ENCODE data around the gene RXRA. TPM values are rescaled to one million over a fixed set of nuclear protein-coding genes. Genes with fewer than 3 reads are reported as not detected.

Gene RXRA
- total RNA-seq, 1 donor, result 26.4 TPM

DNA sequence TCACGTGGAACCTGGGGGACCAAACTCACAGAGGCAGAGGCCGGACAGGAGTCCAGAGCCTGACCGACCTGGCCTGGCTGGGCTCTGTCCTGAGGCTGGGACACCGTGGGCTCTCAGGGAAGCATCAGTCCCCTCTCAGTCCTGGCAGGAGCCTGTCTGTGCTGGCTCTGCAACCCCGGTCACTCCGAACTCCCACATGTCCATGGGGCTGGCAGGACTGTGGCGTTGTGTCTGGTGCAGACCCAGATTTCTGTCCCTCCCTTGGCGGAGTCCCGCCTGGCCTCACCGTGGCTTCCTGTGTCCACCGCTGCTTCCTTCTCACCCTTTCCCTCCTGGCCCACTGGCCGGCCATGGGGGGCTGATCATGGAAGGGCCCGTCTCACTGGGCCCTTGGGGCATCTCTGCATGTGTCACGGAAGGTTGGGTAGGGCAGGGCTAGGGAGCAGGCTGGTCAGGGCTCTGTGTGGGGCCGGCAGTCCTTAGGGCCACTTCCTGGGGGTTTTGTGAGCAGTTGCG is 68.8 kb downstream of the RXRA start:
- peaks cover 5% of the 10 kb centered on the region for H3K4me1 ChIP-seq (ENCODE audit: insufficient read depth, low read length)
- H3K4me2 ChIP-seq (ENCODE audit: insufficient read depth, low read length), result no peak overlapping the region
- peaks cover 88% of the 10 kb centered on the region for H4K20me1 ChIP-seq (ENCODE audit: insufficient read depth, low read length)
- no peak overlapping the region for H3K27ac ChIP-seq (ENCODE audit: low read depth, low read length)
- H3K4me3 ChIP-seq (ENCODE audit: insufficient read depth, low read length), result no peak overlapping the region
- no peak overlapping the region for H2AFZ ChIP-seq (ENCODE audit: low read length)
- peaks cover 96% of the 10 kb centered on the region for H3K79me2 ChIP-seq (ENCODE audit: insufficient read depth, low read length)
- no peak for DNase-seq (ENCODE audit: insufficient read length, low spot score, missing footprints)
- peaks cover 5% of the 10 kb centered on the region for H3K9me3 ChIP-seq (ENCODE audit: low read depth, low read length)
- no peaks in the 10 kb centered on the region for H3K27me3 ChIP-seq (ENCODE audit: insufficient read depth, low read length)
- TF ChIP-seq, protein P1, sequence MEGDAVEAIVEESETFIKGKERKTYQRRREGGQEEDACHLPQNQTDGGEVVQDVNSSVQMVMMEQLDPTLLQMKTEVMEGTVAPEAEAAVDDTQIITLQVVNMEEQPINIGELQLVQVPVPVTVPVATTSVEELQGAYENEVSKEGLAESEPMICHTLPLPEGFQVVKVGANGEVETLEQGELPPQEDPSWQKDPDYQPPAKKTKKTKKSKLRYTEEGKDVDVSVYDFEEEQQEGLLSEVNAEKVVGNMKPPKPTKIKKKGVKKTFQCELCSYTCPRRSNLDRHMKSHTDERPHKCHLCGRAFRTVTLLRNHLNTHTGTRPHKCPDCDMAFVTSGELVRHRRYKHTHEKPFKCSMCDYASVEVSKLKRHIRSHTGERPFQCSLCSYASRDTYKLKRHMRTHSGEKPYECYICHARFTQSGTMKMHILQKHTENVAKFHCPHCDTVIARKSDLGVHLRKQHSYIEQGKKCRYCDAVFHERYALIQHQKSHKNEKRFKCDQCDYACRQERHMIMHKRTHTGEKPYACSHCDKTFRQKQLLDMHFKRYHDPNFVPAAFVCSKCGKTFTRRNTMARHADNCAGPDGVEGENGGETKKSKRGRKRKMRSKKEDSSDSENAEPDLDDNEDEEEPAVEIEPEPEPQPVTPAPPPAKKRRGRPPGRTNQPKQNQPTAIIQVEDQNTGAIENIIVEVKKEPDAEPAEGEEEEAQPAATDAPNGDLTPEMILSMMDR (IDR thresholded peaks at IDR 0.05; ENCODE audit: extremely low read depth, low read depth, low read length), result no peak
- no peaks in the 10 kb centered on the region for H3K36me3 ChIP-seq (ENCODE audit: insufficient read depth, low read length)

DNA sequence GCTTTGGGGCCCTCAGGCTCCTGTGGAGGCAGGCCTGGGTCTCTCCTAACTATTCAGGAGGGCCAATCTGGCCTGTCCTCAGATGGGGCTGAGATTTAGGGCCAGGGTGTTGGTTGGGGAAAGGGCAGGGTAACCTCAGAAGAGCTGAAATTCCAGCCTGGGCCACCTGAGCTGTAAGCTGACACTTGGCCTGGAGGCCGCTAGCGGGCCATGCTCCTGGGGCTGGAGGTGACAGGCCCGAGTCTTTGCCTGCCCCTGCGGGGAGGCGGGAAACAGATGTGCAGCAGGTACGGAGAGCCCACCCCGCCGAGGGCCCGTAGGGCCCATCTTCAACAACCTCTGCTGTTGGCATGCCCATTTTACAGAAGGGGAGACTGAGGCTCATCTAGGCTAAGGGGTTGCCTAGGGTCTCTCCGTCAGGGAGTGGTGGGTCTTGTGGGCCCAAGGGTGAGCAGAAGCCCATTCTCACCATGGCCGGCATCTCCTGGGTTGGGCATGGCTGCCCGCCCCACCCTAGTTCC is 69.5 kb downstream of the RXRA start:
- H3K36me3 ChIP-seq (ENCODE audit: insufficient read depth, low read length), result no peaks in the 10 kb centered on the region
- H3K4me2 ChIP-seq (ENCODE audit: insufficient read depth, low read length), result no peak overlapping the region
- peaks cover 5% of the 10 kb centered on the region for H3K4me1 ChIP-seq (ENCODE audit: insufficient read depth, low read length)
- no peak overlapping the region for H3K4me3 ChIP-seq (ENCODE audit: insufficient read depth, low read length)
- peaks cover 88% of the 10 kb centered on the region for H4K20me1 ChIP-seq (ENCODE audit: insufficient read depth, low read length)
- no peak overlapping the region for H3K27ac ChIP-seq (ENCODE audit: low read depth, low read length)
- H3K79me2 ChIP-seq (ENCODE audit: insufficient read depth, low read length), result peaks cover 96% of the 10 kb centered on the region
- TF ChIP-seq, protein P1 (IDR thresholded peaks at IDR 0.05; ENCODE audit: extremely low read depth, low read depth, low read length), result no peak
- H3K27me3 ChIP-seq (ENCODE audit: insufficient read depth, low read length), result no peaks in the 10 kb centered on the region
- DNase-seq (ENCODE audit: insufficient read length, low spot score, missing footprints), result no peak
- no peak overlapping the region for H2AFZ ChIP-seq (ENCODE audit: low read length)
- H3K9me3 ChIP-seq (ENCODE audit: low read depth, low read length), result peaks cover 5% of the 10 kb centered on the region

DNA sequence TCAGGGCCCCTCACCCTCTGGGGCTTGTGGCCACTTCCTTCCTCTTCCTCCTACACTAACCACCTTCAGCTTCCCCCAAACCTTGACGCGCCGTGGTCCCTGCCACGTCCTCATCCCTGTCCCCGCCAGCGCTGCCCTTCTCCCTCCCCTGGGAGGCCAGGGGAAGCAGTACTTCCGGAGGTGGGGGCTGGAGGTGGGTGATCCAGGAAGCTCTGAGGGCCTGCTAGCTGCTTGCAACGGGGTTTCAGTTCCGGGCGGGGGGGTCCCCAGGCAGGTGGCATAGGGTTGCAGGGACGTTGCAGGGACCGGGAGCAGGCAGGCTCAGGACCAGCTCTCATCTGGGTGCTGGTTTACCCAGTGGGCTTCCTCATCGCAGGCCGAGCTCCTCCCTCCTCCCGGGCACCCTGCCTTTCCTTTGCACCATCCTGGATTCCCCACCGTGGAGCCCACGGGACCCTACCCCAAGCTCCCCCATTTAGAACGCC is 70.0 kb downstream of the RXRA start:
- Histone ChIP-seq H3K79me2 (ENCODE audit: insufficient read depth, low read length) (peaks cover 96% of the 10 kb centered on the region), H3K27me3 (ENCODE audit: insufficient read depth, low read length) (no peaks in the 10 kb centered on the region), H3K4me2 (ENCODE audit: insufficient read depth, low read length) (no peak overlapping the region), H4K20me1 (ENCODE audit: insufficient read depth, low read length) (peaks cover 88% of the 10 kb centered on the region), H3K9me3 (ENCODE audit: low read depth, low read length) (peaks cover 5% of the 10 kb centered on the region), H2AFZ (ENCODE audit: low read length) (no peak overlapping the region), H3K4me3 (ENCODE audit: insufficient read depth, low read length) (no peak overlapping the region), H3K27ac (ENCODE audit: low read depth, low read length) (no peak overlapping the region), H3K36me3 (ENCODE audit: insufficient read depth, low read length) (no peaks in the 10 kb centered on the region), H3K4me1 (ENCODE audit: insufficient read depth, low read length) (peaks cover 5% of the 10 kb centered on the region)
- TF ChIP-seq, protein P1 (IDR thresholded peaks at IDR 0.05; ENCODE audit: extremely low read depth, low read depth, low read length), result no peak
- no peak for DNase-seq (ENCODE audit: insufficient read length, low spot score, missing footprints)

DNA sequence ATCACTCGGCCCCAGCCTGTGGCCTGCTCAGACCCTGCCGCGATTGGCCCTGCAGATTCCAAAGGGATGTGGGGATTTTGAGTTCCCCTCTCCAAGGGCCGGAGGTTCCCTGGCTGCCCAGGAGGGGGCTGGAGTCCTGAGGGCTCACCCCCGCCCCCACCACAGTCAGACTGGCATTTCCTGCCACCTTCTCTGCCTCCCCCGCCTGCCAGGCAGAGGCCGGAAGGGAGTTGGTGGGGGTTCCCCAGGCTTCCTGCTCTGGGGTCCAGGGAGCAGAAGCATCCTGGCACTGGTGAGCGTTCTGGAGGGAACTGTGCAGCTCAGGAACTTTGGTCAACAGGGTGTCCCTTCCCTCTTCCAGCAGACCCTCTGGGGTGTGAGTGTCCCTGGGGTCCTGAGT is 70.6 kb downstream of the RXRA start:
- H3K4me1 ChIP-seq (ENCODE audit: insufficient read depth, low read length), result peaks cover 5% of the 10 kb centered on the region
- no peaks in the 10 kb centered on the region for H3K36me3 ChIP-seq (ENCODE audit: insufficient read depth, low read length)
- H3K27me3 ChIP-seq (ENCODE audit: insufficient read depth, low read length), result no peaks in the 10 kb centered on the region
- no peak overlapping the region for H2AFZ ChIP-seq (ENCODE audit: low read length)
- no peak overlapping the region for H3K27ac ChIP-seq (ENCODE audit: low read depth, low read length)
- DNase-seq (ENCODE audit: insufficient read length, low spot score, missing footprints), result no peak
- no peak overlapping the region for H3K4me2 ChIP-seq (ENCODE audit: insufficient read depth, low read length)
- peaks cover 85% of the 10 kb centered on the region for H4K20me1 ChIP-seq (ENCODE audit: insufficient read depth, low read length)
- H3K79me2 ChIP-seq (ENCODE audit: insufficient read depth, low read length), result peaks cover 93% of the 10 kb centered on the region
- H3K4me3 ChIP-seq (ENCODE audit: insufficient read depth, low read length), result no peak overlapping the region
- peaks cover 5% of the 10 kb centered on the region for H3K9me3 ChIP-seq (ENCODE audit: low read depth, low read length)
- TF ChIP-seq, protein P1 (IDR thresholded peaks at IDR 0.05; ENCODE audit: extremely low read depth, low read depth, low read length), result no peak
